Heart right ventricle (tissue), 16 donors: Measurements from ENCODE around the gene KLHL22. TPM values are rescaled to one million over a fixed set of nuclear protein-coding genes. Genes with fewer than 3 reads are reported as not detected.
"Not testable (repeated sequence)": the region's sequence is repeated elsewhere in the genome, so short reads cannot be mapped to it uniquely, and the experiment has no call there.

Experiments
- ATAC-seq, 8 donors: fragments of 200-7000 bp; cut with Tn5 transposase; one replicate each; pipeline ENCODE4 v1.9.1; 2020; ENCODE audit warnings: mild to moderate bottlenecking in 8 of 8, moderate library complexity in 8 of 8, moderate number of reproducible peaks in 1 of 8
- DNase-seq, 2 donors: peaks; one replicate each; pipeline ENCODE4 v3.0.0-alpha.2; 2020
- H3K27ac ChIP-seq, 10 donors: fragments of 200-600 bp; sonication (generic) in 2 of 10; one replicate each; pipeline versions ENCODE4 v1.5.0 to v1.8.0; 2020 to 2022; ENCODE audit warnings: mild to moderate bottlenecking in 3 of 10
- H3K27me3 ChIP-seq, 7 donors: fragments of 200-600 bp; one replicate each; pipeline ENCODE4 v1.8.0; 2021 to 2022; ENCODE audit warnings: mild to moderate bottlenecking in 2 of 7
- H3K36me3 ChIP-seq, 9 donors: fragments of 200-600 bp; sonication (generic) in 1 of 9; one replicate each; pipeline versions ENCODE4 v1.5.0 to v1.8.0; 2020 to 2022; ENCODE audit warnings: mild to moderate bottlenecking in 2 of 9
- H3K4me1 ChIP-seq, 9 donors: fragments of 200-600 bp; sonication (generic) in 1 of 9; one replicate each; pipeline versions ENCODE4 v1.5.0 to v1.8.0; 2020 to 2022; ENCODE audit warnings: mild to moderate bottlenecking in 4 of 9
- H3K4me3 ChIP-seq, 10 donors: fragments of 200-600 bp; sonication (generic) in 2 of 10; one replicate each; pipeline versions ENCODE4 v1.5.0 to v1.8.0; 2020 to 2022; ENCODE audit warnings: mild to moderate bottlenecking in 7 of 10, moderate library complexity in 2 of 10
- H3K9me3 ChIP-seq, 11 donors: fragments of 200-600 bp in 10 of 11; sonication (generic) in 2 of 11; one replicate each; pipeline versions ENCODE4 v1.5.0 to v1.8.0; 2013 to 2022; ENCODE audit warnings: mild to moderate bottlenecking in 2 of 11, control low read depth in 1 of 11, moderate library complexity in 1 of 11
- CTCF ChIP-seq, 9 donors: fragments of 200-600 bp; sonication (generic) in 2 of 9; IDR thresholded peaks; one replicate each; pipeline versions ENCODE4 v1.5.0 to v1.8.0; 2021 to 2022; ENCODE audit warnings: antibody characterized with exemption in 9 of 9, mild to moderate bottlenecking in 5 of 9, moderate library complexity in 1 of 9
- WGBS, 2 donors: extraction: QIAGEN DNeasy Blood & Tissue Kit; methylation state at CpG; one replicate each; pipeline ENCODE4 v1.1.7; 2013; ENCODE audit warnings: inconsistent platforms in 1 of 2; 5-methylcytosine and 5-hydroxymethylcytosine counted together
- intact Hi-C, 10 donors: fragments of 100-400 bp; cut with DNase I; formaldehyde crosslinking; loops; one replicate each; pipeline versions ENCODE4 v1.11.1 to v1.14.2; 2022
- long read RNA-seq, 3 donors: library from polyadenylated mRNA; unstranded; transcript quantifications; one replicate each; pipeline ENCODE4 v2.0.0, GENCODE V29; 2020 to 2021
- polyA plus RNA-seq, 2 donors: library from polyadenylated mRNA; stranded (reverse); fragments of 200-250 nt; gene quantifications; one replicate each; pipeline ENCODE4 v1.2.3, GENCODE V29; 2013
- total RNA-seq, 10 donors: library from RNA; stranded (reverse); fragmentation: NEBNext Ultra II Directional in 3 of 10; extraction: Animal tissue kit (Norgen Biotek cat#: 25700) in 3 of 10; gene quantifications; one replicate each; pipeline versions ENCODE4 v1.2.1 to v1.2.4, GENCODE V29; 2021 to 2023
- donor health status: Arrhythmogenic right ventricular cardiomyopathy.
- donor health status: ischemic (EF 13 %, LVEDD 7.1; RV severe dilation, severe dysfunction).
- donor health status: healthy with polysubstance abuse.
- donor health status: DM: no; HTN: yes; CAD: no.
- donor health status: DM: no; HTN: no; CAD: no.
- donor health status: ischemic (EF 25% LVEDD 6.9; RV normal size, moderate dysfunction).
- donor health status: ischemic (EF 25% LVEDD 5.7; RV mildly dilated, moderate dysfunction).
- donor health status: healthy.
- donor health status: DM: yes; HTN: yes; CAD: no.
- donor health status: Ischemic cardiomyopathy.
- donor health status: ischemic (EF 35%, LVEDD 5.7; RV mildly dilated, moderate dysfunction).
- donor health status: nonischemic (EF 11% LVEDD 7.7; RV severe dilation, severe dysfunction).
- donor health status: DM: yes; HTN: yes; CAD: no.
- donor health status: PGD.
- donor health status: ischemic (EF 29% LVEDD 5.4; RV normal size, mild dysfunction).
- donor health status: nonischemic (EF 23%, LVEDD 6.1; RV moderate dilation, normal function).

Gene KLHL22
- 10 to 100 TPM; 14.1 to 29.3 (median 18.5) TPM for total RNA-seq
- polyA plus RNA-seq = 10 to 100 TPM; 11.3 to 15.4 TPM
- long read RNA-seq, donor 1, transcript KLHL22-201 (7 exons, 2,616 nt) = major isoform, 17 of 36 reads
- long read RNA-seq, donor 1, partial matches to known transcripts = 11 of 36 reads
- long read RNA-seq, donor 1, other reads (novel, unspliced or antisense) = 8 of 36 reads
- long read RNA-seq, donor 2, transcript KLHL22-201 (7 exons, 2,616 nt) = major isoform, 17 of 30 reads
- long read RNA-seq, donor 2, partial matches to known transcripts = 8 of 30 reads
- long read RNA-seq, donor 2, other reads (novel, unspliced or antisense) = 5 of 30 reads
- long read RNA-seq, donor 3, transcript KLHL22-201 (7 exons, 2,616 nt) = major isoform, 24 of 53 reads
- long read RNA-seq, donor 3, partial matches to known transcripts = 16 of 53 reads
- long read RNA-seq, donor 3, other reads (novel, unspliced or antisense) = 13 of 53 reads

GRCh38 chr22:20494978-20495860 lies at the start of gene KLHL22:
TSS of gene KLHL22 (minus strand) at chr22:20495795. CDS start at chr22:20489211, 6,584 bp downstream.
- Histone ChIP-seq H3K27me3 (no peaks in the 10 kb centered on the region), H3K4me1 (peaks cover 2 to 28% (median 22%) of the 10 kb centered on the region in 9 donors), H3K4me3 (peak within 1 kb of the TSS; percentile 61 to 86 (median 78)), H3K9me3 (no peaks in the 10 kb centered on the region), H3K27ac (peak within 1 kb of the TSS; percentile 68 to 97 (median 94)), H3K36me3 (peaks cover 0 to 17% (median 3%) of the 10 kb centered on the region in 9 donors)
- peak in 7 of 8 donors; percentile 0 to 47 (median 24) for ATAC-seq
- 1% methylated on average over 81 to 108 of the region's 108 CpGs for WGBS, 2 donors
- no peak for TF ChIP-seq CTCF (IDR thresholded peaks at IDR 0.05)
- peak; percentile 31 to 42 for DNase-seq
- intact Hi-C loops = loop anchor here in 3 of 10 donors (1.0 to 10.0 kb wide), 3 partner anchors 60 to 77 kb away; partner anchors contain the start of gene SCARF2 (in 1 of the 3)

GRCh38 chr22:20545318-20545634 lies 49.7 kb upstream of the KLHL22 start:
- peaks cover 16 to 50% (median 35%) of the 10 kb centered on the region in 9 donors for H3K4me1 ChIP-seq
- H3K36me3 ChIP-seq = peaks cover 0 to 51% (median 11%) of the 10 kb centered on the region in 9 donors
- intact Hi-C loops, ATAC-seq, H3K4me3 ChIP-seq, H3K27ac ChIP-seq, H3K9me3 ChIP-seq, H3K27me3 ChIP-seq, DNase-seq: not testable (repeated sequence)
- WGBS, 2 donors = 97% methylated on average over 3 of the region's 3 CpGs

GRCh38 chr22:20542736-20543135 lies 47.1 kb upstream of the KLHL22 start:
- intact Hi-C loops = no loop called here
- no peak overlapping the region for H3K27ac ChIP-seq
- DNase-seq (no peak), ATAC-seq (no peak)
- H3K4me1 ChIP-seq = peaks cover 3 to 45% (median 18%) of the 10 kb centered on the region in 9 donors
- no peaks in the 10 kb centered on the region for H3K27me3 ChIP-seq
- no peak overlapping the region for H3K4me3 ChIP-seq
- TF ChIP-seq CTCF (IDR thresholded peaks at IDR 0.05) = no peak
- peaks cover 0 to 76% (median 22%) of the 10 kb centered on the region in 9 donors for H3K36me3 ChIP-seq
- H3K9me3 ChIP-seq = no peaks in the 10 kb centered on the region

- Histone ChIP-seq H3K27ac (no peak overlapping the region), H3K27me3 (no peaks in the 10 kb centered on the region), H3K36me3 (peaks cover 0 to 83% (median 27%) of the 10 kb centered on the region in 9 donors), H3K4me1 (peaks cover 3 to 50% (median 22%) of the 10 kb centered on the region in 9 donors), H3K4me3 (no peak overlapping the region), H3K9me3 (no peaks in the 10 kb centered on the region)
- 94 to 96% methylated on average over 3 of the region's 3 CpGs for WGBS, 2 donors
- TF ChIP-seq CTCF (IDR thresholded peaks at IDR 0.05) = no peak
- ATAC-seq = no peak
- intact Hi-C loops = no loop called here
- DNase-seq = no peak
These were observed 46.5 kb upstream of the KLHL22 start for GRCh38 chr22:20542055-20542454.

GRCh38 chr22:20538875-20539274 lies 43.3 kb upstream of the KLHL22 start:
- not testable (repeated sequence) for ATAC-seq
- 96 to 99% methylated on average over 8 of the region's 8 CpGs for WGBS, 2 donors

More at GRCh38 chr22:20538875-20539274, 43.3 kb upstream of the KLHL22 start:
- Histone ChIP-seq H3K36me3 (peaks cover 0 to 81% (median 16%) of the 10 kb centered on the region in 9 donors), H3K4me1 (peaks cover 10 to 55% (median 35%) of the 10 kb centered on the region in 9 donors)
- H3K9me3 ChIP-seq, DNase-seq, H3K27me3 ChIP-seq, intact Hi-C loops, H3K4me3 ChIP-seq, H3K27ac ChIP-seq: not testable (repeated sequence)
